GM06990 (cell line): ENCODE measurements around the gene KCNJ4.

Experiments
- DNase-seq: peaks from one replicate; pipeline ENCODE4 v3.0.0-alpha.2; 2011; ENCODE audit not compliant: insufficient read length; ENCODE audit errors: extremely low read depth
- H3K27me3 ChIP-seq: replicated peaks from 2 replicates; pipeline ENCODE4 v1.6.0; 2011; ENCODE audit warnings: low read length; ENCODE audit not compliant: control insufficient read depth, insufficient read depth
- H3K36me3 ChIP-seq: 2 replicates; pipeline ENCODE4 v1.5.1; 2011; ENCODE audit warnings: low read length; ENCODE audit not compliant: control insufficient read depth, insufficient read depth
- H3K4me3 ChIP-seq: replicated peaks from 2 replicates; pipeline ENCODE4 v1.5.1; 2011; ENCODE audit warnings: low read depth, mild to moderate bottlenecking, control low read depth, low read length
- TF ChIP-seq, protein P1 (sequence below): IDR thresholded peaks from 2 replicates; pipeline ENCODE4 v1.5.1; 2011; ENCODE audit warnings: low read length, control low read depth, mild to moderate bottlenecking, inconsistent platforms; ENCODE audit not compliant: insufficient read depth, poor library complexity, severe bottlenecking

The KCNJ4 gene

DNA sequence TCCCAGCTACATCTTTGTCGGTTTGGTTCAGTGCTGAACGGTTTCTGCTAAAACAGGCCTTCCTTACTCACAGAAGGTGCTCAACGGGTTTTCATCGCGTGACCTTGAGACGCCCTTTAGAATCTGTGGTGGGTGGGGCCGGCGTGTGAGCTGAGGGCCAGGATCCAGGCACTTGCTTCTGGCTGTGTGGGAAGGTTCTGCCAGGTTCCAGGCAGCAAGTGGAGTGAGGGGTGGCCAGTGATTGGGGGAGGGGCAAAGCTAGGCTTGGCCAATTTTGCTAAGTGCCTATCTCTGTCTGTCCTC lies 35.2 kb downstream of the KCNJ4 start:
- TF ChIP-seq, protein P1, sequence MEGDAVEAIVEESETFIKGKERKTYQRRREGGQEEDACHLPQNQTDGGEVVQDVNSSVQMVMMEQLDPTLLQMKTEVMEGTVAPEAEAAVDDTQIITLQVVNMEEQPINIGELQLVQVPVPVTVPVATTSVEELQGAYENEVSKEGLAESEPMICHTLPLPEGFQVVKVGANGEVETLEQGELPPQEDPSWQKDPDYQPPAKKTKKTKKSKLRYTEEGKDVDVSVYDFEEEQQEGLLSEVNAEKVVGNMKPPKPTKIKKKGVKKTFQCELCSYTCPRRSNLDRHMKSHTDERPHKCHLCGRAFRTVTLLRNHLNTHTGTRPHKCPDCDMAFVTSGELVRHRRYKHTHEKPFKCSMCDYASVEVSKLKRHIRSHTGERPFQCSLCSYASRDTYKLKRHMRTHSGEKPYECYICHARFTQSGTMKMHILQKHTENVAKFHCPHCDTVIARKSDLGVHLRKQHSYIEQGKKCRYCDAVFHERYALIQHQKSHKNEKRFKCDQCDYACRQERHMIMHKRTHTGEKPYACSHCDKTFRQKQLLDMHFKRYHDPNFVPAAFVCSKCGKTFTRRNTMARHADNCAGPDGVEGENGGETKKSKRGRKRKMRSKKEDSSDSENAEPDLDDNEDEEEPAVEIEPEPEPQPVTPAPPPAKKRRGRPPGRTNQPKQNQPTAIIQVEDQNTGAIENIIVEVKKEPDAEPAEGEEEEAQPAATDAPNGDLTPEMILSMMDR = no peak
- Histone ChIP-seq H3K36me3 (no peaks in the 10 kb centered on the region), H3K27me3 (no peaks in the 10 kb centered on the region), H3K4me3 (no peak overlapping the region)
- no peak for DNase-seq

DNA sequence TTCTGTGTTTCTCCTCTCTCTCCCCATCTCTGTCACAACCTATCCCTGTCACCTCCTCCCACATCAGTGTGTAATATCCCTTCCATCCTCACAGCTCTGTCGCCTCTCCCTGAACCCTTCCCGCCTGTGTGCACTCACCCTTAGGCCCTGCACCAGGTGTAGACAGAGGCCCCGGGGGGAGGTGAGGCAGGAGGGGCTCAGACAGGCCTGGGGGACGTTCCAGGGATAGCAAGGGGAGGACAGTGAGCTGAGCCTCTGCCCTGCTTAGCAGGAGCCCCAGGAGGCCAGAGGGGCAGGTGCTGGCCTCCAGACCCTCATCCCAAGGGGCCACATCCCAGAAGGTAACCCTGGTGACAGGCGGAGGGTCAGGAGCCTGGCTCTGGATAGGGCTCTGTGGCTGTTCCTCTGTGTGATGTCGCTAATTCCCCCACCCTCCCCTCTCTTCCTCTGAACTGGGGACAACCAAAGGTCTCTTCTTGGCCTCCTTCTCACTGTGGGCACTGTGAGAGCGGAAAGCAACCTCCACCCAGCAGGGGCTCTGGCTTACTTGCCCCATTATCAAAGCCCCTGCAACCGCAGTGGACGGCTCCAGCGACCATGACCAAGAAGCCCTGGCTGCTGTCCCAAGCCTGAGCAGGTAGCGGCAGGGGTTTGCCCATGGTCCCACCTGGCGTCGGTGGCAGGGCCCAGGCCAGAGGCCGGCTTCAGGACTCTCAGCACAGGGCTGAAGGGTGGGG lies 35.7 kb downstream of the KCNJ4 start:
- Histone ChIP-seq H3K4me3 (no peak overlapping the region), H3K27me3 (no peaks in the 10 kb centered on the region), H3K36me3 (no peaks in the 10 kb centered on the region)
- TF ChIP-seq, protein P1 = no peak
- no peak for DNase-seq

DNA sequence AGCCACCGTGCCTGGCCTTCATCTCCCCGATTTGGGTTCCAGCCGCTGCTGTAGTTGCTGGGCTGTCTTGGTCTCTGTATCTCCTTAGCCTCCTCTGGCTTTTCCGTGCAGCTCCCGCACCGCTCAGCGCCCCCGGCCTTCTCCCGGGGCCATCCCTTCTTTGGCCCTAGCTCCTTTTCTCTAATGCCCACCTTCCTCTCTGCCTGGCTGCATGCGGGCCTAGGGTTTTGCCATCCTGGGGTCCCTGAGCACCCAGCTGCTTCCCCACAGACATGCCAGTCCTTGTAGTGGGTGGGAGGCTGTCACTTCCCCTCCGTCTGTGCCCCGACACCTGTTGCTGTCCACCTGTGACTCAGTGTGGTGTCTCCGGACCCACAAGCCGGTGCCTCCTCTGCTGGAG lies 36.4 kb downstream of the KCNJ4 start:
- Histone ChIP-seq H3K4me3 (no peak overlapping the region), H3K27me3 (no peaks in the 10 kb centered on the region), H3K36me3 (no peaks in the 10 kb centered on the region)
- TF ChIP-seq, protein P1 = no peak
- no peak for DNase-seq

DNA sequence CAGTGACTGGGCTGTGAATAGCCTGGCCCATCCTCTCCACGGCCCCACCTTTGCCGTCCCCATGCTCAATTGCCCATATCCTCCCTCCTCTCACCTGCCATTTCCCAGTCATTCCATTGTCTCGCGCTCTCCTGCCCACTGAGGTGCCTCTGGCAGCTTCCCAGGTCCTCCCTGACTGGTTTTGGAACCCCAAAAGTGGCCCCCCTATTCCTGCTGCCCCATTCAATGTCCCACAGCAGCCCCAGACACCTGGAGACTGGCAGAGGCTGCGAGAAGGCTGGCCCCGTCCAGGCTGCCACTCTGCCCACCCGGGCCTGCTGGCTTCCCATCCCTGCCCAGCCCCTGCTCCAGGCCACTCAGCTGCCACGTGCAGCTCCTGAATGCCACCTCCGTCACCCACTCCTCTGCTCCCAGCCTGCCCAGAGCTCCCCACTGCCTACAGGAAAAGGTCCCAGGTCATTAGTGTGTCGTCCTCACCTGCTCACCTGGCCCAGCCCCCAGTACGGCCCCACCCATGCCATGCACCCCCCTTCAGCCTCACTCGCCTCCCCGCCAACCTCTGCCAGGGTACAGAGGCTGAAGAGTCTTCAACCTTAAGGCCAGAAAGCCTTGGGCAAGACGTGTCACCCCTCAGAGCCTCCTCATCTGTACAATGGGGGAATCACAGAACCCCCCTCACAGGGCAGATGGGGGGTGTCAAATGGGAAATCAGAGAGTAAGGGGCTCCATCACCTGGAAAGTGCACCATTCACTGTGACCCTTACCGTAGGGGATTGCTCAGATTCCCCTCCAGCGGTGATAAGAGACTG lies 37.5 kb downstream of the KCNJ4 start:
- DNase-seq = no peak
- TF ChIP-seq, protein P1 = no peak
- H3K27me3 ChIP-seq = no peaks in the 10 kb centered on the region
- no peak overlapping the region for H3K4me3 ChIP-seq
- no peaks in the 10 kb centered on the region for H3K36me3 ChIP-seq

DNA sequence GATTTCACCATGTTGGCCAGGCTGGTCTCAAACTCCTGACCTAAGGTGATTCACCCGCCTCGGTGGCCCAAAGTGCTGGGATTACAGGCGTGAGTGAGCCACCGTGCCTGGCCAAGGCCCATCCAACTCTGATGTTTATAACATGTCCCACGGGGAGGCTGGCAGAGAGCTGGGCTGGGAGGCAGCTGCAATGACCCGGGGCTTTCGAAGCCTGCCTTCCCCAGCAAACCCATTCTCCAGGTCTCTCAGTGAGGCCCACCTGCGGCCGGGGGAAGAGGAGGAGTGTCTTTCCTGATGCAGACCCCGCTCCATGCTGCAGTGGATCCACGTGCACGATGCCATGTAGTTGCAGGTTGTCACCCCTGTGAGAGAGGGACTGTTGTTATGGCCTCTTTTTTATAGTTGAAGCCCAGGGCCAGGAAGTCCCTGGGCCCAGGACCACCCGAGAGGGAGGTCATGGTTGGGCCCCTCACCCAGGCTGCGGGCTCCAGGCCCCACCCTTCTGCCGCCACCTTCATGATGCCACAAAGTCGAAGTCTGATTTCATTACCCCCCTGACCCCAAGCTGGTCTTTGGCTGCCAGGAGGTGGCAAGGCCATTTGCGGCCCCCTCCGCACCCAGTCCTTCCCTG lies 38.3 kb downstream of the KCNJ4 start:
- Histone ChIP-seq H3K27me3 (no peaks in the 10 kb centered on the region), H3K4me3 (no peak overlapping the region), H3K36me3 (no peaks in the 10 kb centered on the region)
- TF ChIP-seq, protein P1 = no peak
- DNase-seq = no peak
